Rectal smooth muscle tissue (tissue), 1 donor: ENCODE measurements around the gene RPA1.
"Not testable (repeated sequence)": the region's sequence is repeated elsewhere in the genome, so short reads cannot be mapped to it uniquely, and the experiment has no call there.

Source experiments
- H3K27ac ChIP-seq: one replicate; pipeline ENCODE4 v1.7.0; 2013; ENCODE audit warnings: low read depth, low read length, inconsistent platforms
- H3K27me3 ChIP-seq: one replicate; pipeline ENCODE4 v1.7.0; 2013; ENCODE audit warnings: low read length; ENCODE audit not compliant: control insufficient read depth, insufficient read depth
- H3K36me3 ChIP-seq: one replicate; pipeline ENCODE4 v1.7.0; 2013; ENCODE audit warnings: low read length; ENCODE audit not compliant: control insufficient read depth, insufficient read depth
- H3K4me1 ChIP-seq: one replicate; pipeline ENCODE4 v1.7.0; 2013; ENCODE audit warnings: low read length; ENCODE audit not compliant: control insufficient read depth, insufficient read depth
- H3K4me3 ChIP-seq: one replicate; pipeline ENCODE4 v1.7.0; 2013; ENCODE audit warnings: low read length
- H3K9ac ChIP-seq: one replicate; pipeline ENCODE4 v1.7.0; 2013; ENCODE audit warnings: low read length

The RPA1 gene

DNA sequence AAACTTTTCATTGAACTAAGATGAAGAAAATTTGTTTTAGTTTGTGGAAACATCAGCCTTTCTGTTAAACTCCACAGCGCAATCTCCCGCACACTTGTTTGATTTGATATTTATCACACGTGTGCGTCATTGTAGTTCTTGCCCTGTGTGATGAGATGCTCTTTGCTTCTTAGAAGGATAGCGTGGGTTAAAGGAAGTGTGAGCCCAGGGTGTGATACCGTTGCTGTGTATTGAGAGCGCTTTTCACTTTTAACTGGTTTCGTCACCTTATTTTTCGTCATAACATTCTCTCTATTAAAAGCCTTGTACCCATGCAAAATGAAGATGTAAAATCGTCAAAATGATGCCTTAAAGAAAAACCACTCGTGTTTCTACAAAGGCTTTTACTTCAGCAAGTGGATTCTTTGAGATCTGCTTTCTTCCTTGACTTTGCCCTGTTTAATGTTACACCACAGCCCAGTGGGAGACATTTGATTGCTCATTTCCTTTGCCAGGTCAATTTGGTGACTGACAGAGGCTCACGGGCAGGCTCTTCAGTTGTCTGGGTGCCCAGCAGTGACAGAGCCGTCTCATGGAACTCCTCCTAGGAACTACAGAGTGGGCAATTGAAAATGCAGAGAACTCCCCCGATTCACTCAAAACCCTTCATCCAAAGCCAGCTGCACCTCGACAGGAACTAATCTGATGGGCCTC lies 61.1 kb downstream of the RPA1 start:
- no peak overlapping the region for H3K9ac ChIP-seq
- no peak overlapping the region for H3K4me3 ChIP-seq
- H3K27me3 ChIP-seq = no peaks in the 10 kb centered on the region
- H3K4me1 ChIP-seq = no peaks in the 10 kb centered on the region
- peaks cover 31% of the 10 kb centered on the region for H3K36me3 ChIP-seq
- no peak overlapping the region for H3K27ac ChIP-seq

DNA sequence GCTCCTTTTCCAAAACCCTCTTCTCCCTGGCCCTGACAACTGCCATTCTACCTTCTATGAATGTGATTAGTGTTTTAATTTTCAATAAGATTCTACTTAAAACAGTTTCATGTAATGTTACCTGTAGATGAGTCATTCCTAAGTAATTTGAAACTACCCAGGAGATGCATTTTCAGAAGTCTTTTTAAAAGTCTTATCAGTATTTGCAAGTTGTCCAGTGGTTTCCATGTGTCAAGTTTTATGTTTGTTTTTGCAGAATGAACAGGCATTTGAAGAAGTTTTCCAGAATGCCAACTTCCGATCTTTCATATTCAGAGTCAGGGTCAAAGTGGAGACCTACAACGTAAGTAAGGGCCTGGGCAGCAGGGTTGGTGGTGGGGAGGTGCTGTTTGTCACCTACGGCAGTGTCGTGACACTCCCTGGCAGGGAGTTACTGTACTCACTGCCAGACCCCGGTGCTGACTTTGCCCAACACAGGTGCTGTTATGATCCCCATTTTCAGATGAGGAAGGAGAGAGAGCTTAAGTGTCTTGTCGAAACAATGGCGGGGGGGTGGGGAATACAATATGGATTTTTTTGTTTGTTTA lies 65.0 kb downstream of the RPA1 start:
- peaks cover 24% of the 10 kb centered on the region for H3K36me3 ChIP-seq
- no peak overlapping the region for H3K9ac ChIP-seq
- no peaks in the 10 kb centered on the region for H3K27me3 ChIP-seq
- H3K27ac ChIP-seq = no peak overlapping the region
- no peaks in the 10 kb centered on the region for H3K4me1 ChIP-seq
- H3K4me3 ChIP-seq = no peak overlapping the region

GRCh38 chr17:1895479-1895878 lies 65.7 kb downstream of the RPA1 start:
- H3K27ac ChIP-seq, H3K4me1 ChIP-seq, H3K27me3 ChIP-seq, H3K9ac ChIP-seq, H3K4me3 ChIP-seq: not testable (repeated sequence)
- H3K36me3 ChIP-seq = peaks cover 21% of the 10 kb centered on the region

GRCh38 chr17:1896243-1897104 lies 66.7 kb downstream of the RPA1 start:
- Histone ChIP-seq H3K36me3 (peaks cover 21% of the 10 kb centered on the region), H3K9ac (no peak overlapping the region), H3K27ac (no peak overlapping the region), H3K27me3 (no peaks in the 10 kb centered on the region), H3K4me1 (no peaks in the 10 kb centered on the region), H3K4me3 (no peak overlapping the region)

GRCh38 chr17:1897105-1897656 lies 67.4 kb downstream of the RPA1 start:
- H3K27me3 ChIP-seq = no peaks in the 10 kb centered on the region
- no peak overlapping the region for H3K27ac ChIP-seq
- no peak overlapping the region for H3K9ac ChIP-seq
- H3K36me3 ChIP-seq = peaks cover 21% of the 10 kb centered on the region
- no peaks in the 10 kb centered on the region for H3K4me1 ChIP-seq
- no peak overlapping the region for H3K4me3 ChIP-seq

DNA sequence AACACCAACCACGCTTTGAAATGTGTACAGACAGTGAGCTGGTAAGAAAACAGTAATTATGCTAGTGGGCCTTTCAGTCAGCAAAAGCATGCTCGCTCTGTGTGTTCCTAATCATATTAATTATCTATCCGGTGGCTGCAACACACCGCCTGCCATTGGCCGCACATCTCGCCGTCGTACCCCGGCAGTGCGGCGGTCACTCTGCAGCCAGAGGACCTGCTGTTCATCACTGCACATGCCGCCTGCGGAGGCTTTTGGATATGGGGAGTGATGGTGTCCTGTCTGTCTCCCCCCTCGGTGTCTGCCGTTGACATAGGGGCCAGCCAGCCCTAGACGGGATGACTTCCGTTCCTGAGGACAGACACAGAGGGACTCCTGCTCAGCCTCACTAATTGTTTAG lies 68.5 kb downstream of the RPA1 start:
- H3K9ac ChIP-seq = no peak overlapping the region
- H3K4me1 ChIP-seq = no peaks in the 10 kb centered on the region
- no peaks in the 10 kb centered on the region for H3K27me3 ChIP-seq
- no peak overlapping the region for H3K27ac ChIP-seq
- H3K36me3 ChIP-seq = peaks cover 18% of the 10 kb centered on the region
- no peak overlapping the region for H3K4me3 ChIP-seq

GRCh38 chr17:1898872-1899271 lies 69.1 kb downstream of the RPA1 start:
- Histone ChIP-seq H3K27me3 (no peaks in the 10 kb centered on the region), H3K4me1 (no peaks in the 10 kb centered on the region), H3K27ac (no peak overlapping the region), H3K36me3 (peaks cover 18% of the 10 kb centered on the region), H3K4me3 (no peak overlapping the region), H3K9ac (no peak overlapping the region)

GRCh38 chr17:1899403-1900000 lies 69.7 kb downstream of the RPA1 start:
- H3K27ac ChIP-seq = no peak overlapping the region
- no peaks in the 10 kb centered on the region for H3K27me3 ChIP-seq
- peaks cover 18% of the 10 kb centered on the region for H3K36me3 ChIP-seq
- no peak overlapping the region for H3K4me3 ChIP-seq
- no peaks in the 10 kb centered on the region for H3K4me1 ChIP-seq
- no peak overlapping the region for H3K9ac ChIP-seq

- H3K4me3 ChIP-seq = no peak overlapping the region
- H3K27me3 ChIP-seq = peaks cover 32% of the 10 kb centered on the region
- no peak overlapping the region for H3K9ac ChIP-seq
- H3K4me1 ChIP-seq = peaks cover 4% of the 10 kb centered on the region
- no peak overlapping the region for H3K27ac ChIP-seq
- H3K36me3 ChIP-seq = no peaks in the 10 kb centered on the region
These were observed 74.7 kb downstream of the RPA1 start for GRCh38 chr17:1904273-1905182.

DNA sequence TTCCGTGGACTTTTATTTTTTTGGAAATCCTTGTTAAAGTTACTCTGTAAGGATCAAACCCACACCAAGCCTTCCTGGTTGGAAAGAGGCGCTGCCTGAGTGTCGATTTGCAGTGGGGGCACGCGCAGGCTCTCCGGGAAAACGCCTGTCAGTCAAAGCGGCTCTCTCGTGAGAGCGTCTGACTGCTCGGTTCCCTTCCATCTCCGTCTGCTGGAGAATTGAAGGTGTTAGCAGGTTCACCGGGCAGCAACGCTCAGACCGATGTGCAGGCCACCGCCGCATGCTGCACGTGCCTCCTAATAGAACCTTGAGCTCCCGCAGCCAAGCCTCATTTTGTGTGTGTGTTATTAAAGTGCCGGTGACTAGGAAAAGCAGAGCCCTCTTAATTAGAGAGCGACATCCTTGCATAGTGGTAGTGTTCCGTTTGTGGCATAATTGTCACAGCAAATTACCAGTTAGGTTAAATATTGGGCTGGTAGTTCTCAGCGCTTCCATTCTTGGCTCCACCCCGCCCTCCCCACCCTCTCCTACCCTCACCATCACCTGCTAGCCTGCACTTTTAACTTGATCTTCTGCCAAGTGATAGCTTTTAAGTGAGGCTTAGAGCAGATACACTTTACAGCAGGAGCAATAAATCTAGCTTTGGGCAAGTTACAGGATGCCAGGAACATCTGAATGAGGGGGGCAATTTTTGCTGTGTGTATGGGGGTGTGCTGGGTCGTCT lies 75.5 kb downstream of the RPA1 start:
- H3K4me3 ChIP-seq = no peak overlapping the region
- no peak overlapping the region for H3K27ac ChIP-seq
- H3K27me3 ChIP-seq = peaks cover 32% of the 10 kb centered on the region

GRCh38 chr17:1906662-1907101 lies 76.9 kb downstream of the RPA1 start:
- H3K27me3 ChIP-seq = peaks cover 34% of the 10 kb centered on the region
- no peak overlapping the region for H3K9ac ChIP-seq
- no peak overlapping the region for H3K4me3 ChIP-seq
- no peaks in the 10 kb centered on the region for H3K36me3 ChIP-seq
- no peak overlapping the region for H3K27ac ChIP-seq
- peaks cover 4% of the 10 kb centered on the region for H3K4me1 ChIP-seq

More for the DNA sequence above, 75.5 kb downstream of the RPA1 start:
- Histone ChIP-seq H3K9ac (no peak overlapping the region), H3K36me3 (no peaks in the 10 kb centered on the region), H3K4me1 (peaks cover 4% of the 10 kb centered on the region)
